Epithelial cell of prostate (primary cell): ENCODE results near the gene MYBPC2.
"Not testable (repeated sequence)": the region's sequence is repeated elsewhere in the genome, so short reads cannot be mapped to it uniquely, and the experiment has no call there.

Experiments used
- DNase-seq: peaks from one replicate; pipeline ENCODE4 v3.0.0-alpha.2; 2011; ENCODE audit warnings: low read depth, low spot score
- H3K27ac ChIP-seq: fragments of 450-650 bp; 2 replicates; pipeline ENCODE4 v1.5.1; 2017; ENCODE audit warnings: mild to moderate bottlenecking

Gene MYBPC2

DNA sequence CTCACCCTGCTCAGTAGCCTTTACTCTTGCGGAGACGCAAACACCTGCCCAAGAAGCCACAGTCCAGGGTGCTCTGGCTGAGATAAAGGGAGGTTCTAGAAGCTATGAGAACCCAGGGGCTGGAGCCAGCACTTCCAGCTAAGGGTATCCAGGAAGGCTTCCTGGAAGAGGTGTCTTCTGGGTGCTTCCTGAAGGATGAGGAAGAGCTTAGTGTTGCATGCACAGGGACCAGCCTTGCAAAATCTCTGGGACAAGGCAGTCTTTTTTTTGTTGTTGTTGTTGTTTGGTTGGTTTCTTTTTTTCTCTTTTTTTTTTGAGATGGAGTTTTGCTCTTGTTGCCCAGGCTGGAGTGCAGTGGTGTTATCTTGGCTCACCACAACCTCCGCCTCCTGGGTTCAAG lies 20.6 kb downstream of the MYBPC2 start:
- H3K27ac ChIP-seq: no peak overlapping the region
- DNase-seq: no peak

DNA sequence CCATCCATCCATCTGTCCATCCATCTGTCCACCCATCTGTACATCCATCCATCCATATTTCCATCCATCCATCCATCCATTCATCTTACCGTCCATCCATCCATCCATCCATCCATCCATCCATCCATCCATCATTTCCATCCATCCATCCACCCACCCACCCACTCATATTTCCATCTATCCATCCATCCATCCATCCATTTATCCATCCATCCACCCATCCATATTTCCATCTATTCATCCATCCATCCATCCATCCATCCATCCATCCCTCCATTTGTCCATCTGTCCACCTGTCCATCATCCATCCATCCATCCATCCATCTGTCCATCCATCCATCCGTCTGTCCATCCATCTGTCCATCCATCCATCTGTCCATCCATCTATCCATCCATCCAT lies 23.3 kb downstream of the MYBPC2 start:
- no peak for DNase-seq
- H3K27ac ChIP-seq: no peak overlapping the region

DNA sequence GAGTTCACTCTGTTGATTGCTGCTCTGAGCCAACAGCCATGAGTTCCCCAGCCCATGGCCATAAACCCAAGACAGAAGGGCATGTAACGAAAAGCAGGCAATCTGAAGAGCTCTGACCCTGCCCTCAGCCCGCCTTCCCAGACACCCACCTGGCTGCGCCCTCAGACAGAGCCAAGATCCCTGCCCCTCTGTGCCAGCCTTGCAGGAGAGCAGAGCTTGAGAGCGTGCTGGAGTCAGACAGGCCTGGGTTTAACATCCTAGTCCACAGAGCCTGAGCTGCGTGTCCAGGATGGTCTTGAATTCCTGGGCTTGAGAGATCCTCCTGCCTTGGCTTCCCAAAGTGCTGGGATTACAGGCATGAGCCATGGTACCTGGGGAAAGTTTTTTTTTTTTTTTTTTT lies 24.6 kb downstream of the MYBPC2 start:
- DNase-seq: no peak
- no peak overlapping the region for H3K27ac ChIP-seq

DNA sequence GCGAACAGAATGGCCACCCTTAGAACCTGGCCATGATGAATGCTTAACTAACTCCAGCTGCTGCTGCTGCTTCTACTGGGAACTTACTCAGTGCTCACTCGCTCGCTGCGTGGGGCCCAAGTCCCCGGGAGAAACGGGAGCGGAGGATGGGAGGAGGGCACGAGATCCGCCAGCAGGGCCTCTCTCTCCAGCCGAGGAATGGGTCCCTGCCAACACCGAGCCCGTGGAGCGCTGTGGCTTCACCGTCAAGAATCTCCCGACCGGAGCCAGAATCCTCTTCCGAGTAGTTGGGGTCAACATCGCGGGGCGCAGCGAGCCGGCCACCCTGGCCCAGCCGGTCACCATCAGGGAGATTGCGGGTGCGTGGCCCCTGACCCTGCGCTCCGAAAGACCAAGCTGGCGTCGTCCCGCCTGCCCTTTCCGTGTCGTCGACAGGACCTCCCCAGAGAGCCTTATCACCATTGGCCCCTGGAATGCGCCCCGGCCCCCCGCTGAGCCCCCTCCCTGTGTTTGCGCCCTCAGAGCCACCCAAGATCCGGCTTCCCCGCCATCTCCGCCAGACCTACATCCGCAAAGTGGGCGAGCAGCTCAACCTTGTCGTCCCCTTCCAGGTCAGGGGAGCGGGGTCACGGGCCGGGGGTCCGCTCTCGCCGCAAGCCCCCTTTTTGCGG lies 25.8 kb downstream of the MYBPC2 start:
- no peak for DNase-seq
- H3K27ac ChIP-seq: no peak overlapping the region

DNA sequence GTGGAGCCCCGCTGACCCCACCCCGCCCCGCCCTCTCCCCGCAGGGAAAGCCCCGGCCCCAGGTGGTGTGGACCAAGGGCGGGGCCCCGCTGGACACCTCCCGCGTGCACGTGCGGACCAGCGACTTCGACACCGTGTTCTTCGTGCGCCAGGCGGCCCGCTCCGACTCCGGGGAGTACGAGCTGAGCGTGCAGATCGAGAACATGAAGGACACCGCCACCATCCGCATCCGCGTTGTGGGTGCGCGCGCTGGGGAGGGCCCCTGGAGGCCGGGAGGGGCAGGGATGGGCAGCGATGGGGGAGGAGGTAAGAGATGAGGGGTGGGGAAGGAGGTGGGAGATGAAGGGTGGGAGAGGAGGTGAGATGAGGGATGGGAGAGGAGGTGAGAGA lies 26.4 kb downstream of the MYBPC2 start:
- no peak for DNase-seq
- H3K27ac ChIP-seq: no peak overlapping the region

DNA sequence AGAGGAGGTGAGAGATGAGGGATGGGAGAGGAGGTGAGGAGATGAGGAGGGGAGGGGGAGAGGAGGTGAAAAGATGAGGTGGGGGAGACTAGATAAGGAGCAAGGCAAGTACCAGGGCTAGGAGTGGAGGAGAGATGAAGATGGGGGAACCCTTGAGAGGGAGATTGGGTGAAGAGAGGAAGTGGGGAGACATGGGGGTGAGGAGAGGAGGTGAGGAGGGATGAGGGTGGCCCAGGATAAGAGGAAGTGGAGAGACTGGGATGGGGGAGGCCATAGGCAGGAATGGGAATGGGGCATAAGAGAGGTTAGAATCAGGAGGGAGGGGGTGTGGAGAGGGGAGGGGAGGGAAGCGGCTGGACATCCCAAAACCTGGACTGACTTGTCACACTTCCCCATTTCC lies 26.9 kb downstream of the MYBPC2 start:
- DNase-seq: no peak
- H3K27ac ChIP-seq: no peak overlapping the region

DNA sequence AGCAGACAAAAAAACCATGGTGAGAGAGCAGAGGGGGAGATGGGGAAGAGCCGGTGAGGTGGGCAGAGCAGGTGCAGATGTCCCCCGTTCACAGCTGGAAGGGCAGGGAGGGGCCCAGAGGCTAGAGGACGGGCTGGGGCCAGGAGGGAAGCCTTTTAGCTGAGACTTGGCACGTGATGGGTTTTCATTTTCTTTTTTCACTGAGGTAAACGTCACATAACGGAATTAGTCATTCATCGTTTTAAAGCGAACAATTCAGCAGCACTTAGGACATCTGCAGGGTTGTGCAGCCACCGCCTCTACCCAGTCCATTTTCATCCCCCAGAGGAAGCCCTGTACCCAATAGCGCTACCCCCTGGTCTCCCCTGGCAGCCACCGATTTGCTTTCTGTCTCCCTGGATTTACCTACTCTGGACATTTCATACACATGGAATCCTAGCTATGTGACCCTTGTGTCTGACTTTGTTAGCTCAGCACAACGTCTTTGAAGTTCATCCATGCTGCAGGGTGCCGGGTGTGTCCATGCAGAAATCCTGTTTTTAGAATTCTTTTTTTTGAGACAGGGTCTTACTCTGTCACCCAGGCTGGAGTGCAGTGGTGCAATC lies 27.6 kb downstream of the MYBPC2 start:
- DNase-seq: no peak
- H3K27ac ChIP-seq: no peak overlapping the region

DNA sequence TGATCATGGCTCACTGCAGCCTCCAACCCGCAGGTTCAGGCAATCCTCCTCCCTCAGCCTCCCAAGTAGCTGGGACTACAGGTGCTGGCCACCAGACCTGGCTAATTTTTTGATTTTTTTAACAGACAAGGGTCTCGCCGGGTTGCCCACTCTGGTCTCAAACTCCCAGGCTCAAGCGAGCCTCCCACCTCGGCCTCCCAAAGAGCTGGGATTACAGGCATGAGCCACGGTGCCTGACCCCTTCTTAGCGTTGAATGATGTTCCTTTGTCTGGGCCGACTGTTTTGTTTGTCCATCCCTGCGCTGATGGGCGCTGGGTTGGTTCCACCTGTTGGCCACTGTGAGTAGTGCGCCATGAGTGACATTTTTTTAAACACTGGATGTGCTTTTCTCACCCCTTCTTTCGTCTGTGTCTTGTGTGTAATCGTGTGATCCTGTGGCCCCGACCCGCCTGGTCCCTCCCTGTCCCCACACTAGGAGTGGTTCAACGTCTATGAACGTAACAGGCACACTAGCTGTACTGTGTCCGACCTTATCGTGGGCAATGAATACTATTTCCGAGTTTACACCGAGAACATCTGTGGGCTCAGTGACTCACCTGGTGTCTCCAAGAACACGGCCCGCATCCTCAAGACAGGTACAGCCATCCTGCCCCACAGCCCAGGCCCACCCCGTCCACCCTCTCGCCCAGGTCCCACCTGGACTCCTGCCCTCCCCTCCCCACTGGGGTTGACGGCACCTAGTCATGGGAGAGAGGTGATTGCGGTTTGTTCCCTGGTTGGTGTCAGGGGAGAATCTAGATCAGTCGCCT lies 28.6 kb downstream of the MYBPC2 start:
- DNase-seq: no peak
- H3K27ac ChIP-seq: no peak overlapping the region

DNA sequence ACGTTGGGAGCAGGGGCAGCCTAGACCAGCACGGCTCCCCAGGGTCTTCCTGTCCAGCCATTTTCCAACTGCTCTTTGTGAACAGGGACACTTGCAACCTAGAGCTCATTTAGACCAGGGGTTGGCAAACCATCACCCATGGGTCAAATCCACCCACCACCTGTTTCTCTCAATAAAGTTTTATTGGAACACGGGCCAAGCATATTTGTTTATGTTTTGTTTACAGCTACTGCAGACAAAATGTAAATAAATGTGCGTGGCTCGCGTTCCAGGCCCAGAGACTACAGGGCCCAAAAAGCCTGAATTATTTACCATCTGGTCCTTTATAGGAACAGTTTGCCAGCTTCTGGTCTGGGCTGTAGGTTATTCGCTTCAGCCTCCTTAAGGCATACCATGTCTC lies 30.3 kb downstream of the MYBPC2 start:
- DNase-seq: no peak

DNA sequence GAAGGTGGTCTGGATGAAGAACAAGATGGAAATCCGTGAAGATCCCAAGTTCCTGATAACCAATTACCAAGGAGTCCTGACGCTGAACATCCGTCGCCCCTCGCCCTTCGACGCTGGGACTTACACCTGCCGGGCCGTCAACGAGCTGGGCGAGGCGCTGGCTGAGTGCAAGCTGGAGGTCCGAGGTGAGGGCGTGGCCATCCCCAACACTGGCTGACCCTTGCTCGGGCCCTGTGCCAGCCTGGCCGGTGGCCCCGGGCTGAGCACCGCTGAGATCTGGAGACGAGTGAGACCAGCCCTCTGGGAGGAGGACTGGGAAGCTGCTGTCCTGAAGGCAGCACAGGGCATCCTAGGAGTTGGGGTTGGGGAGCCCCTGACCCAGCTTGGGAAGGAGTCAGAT lies 31.7 kb downstream of the MYBPC2 start:
- DNase-seq: no peak
- no peak overlapping the region for H3K27ac ChIP-seq

More for the DNA sequence above, 30.3 kb downstream of the MYBPC2 start:
- H3K27ac ChIP-seq: no peak overlapping the region

DNA sequence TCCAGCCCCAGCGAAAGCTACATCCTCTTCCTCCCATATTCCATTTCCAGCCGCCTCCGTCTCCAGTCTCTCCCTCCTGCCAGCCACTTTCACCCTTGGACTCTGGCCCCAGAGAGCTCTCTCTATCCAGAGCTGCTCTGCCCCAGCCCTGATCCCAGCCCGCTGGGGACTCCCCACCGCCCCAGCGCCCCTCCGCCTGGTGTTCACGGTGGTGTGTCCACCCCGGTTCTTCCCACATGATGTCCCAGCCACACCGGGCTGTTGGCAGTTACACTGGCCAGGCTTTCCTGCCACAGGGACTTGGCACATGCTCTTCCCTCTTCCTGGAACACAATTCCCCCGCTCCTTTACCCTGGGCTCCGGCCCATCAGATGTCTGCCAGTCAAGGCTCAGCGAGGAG lies 32.3 kb downstream of the MYBPC2 start:
- DNase-seq: no peak
- no peak overlapping the region for H3K27ac ChIP-seq

DNA sequence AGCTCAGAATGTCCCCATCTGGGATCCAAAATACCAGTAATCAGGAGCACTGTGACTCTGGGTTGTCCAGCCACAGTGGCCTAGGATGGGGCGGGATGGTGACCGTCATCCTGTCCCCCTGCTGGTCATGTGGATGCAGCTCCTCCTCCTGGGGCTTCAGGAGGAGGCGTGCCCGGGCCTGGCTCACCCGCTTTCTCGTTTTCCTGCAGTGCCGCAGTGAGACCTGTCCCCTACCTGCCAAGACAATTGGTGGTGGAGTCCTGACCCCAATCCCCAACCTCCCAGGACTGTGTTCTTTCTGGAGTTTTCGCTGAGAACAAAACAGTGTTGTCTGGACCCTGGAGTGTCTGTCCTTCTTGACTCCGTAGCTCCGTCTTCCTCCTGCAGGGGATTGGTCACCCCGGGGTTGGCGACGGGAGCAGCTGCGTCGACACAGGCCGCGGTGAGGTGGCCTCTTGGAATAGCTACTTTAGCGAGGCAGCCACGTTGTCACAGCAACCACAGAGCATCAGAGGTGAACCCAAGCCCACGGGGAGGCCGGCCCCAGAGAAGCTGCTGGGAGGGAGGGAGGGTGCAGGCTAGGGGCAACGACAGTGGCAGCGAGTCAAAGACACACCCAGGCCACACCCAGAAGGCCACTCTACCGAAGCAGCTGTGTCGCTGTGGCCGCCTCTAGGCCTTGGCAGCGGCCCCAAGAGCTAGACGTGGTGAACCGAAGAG lies 33.5 kb downstream of the MYBPC2 start:
- no peak for DNase-seq
- H3K27ac ChIP-seq: no peak overlapping the region

DNA sequence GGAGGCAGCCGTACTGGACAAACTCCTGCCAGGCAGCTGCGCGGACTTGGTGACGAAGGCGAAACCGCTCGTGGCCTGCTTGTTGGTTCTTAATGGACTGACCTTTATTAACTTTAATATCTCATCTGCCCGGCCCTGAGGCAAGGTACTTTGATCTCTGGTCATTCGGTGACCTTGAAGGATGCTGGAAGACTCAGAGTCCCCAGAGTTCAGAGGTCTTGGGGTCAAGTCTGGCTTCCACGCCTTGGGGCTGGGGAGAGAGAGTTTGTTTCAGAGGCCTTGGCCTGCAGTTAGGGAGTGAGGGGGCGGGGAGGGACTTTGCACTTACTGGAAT lies 34.0 kb downstream of the MYBPC2 start:
- H3K27ac ChIP-seq: no peak overlapping the region
- DNase-seq: no peak

DNA sequence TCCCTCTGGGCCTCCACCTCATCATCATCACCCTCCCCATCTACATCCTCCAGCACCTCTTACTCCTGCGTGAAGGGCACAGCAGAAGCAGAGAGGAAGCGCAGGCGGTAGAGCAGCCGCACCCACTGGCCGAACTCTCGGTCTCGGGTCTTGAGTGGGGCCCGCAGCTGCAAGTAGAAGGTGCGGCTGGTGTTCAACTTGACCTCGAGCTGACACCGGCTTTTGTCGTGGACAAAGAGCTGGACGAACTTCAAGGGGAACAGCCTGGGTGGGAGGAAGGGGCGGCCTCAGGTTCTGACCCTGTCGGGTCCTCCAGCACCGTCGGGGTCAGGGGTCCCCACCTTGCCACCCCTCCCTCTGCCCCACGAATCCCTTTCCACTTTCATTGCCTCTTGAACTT lies 34.9 kb downstream of the MYBPC2 start:
- DNase-seq: no peak
- no peak overlapping the region for H3K27ac ChIP-seq

DNA sequence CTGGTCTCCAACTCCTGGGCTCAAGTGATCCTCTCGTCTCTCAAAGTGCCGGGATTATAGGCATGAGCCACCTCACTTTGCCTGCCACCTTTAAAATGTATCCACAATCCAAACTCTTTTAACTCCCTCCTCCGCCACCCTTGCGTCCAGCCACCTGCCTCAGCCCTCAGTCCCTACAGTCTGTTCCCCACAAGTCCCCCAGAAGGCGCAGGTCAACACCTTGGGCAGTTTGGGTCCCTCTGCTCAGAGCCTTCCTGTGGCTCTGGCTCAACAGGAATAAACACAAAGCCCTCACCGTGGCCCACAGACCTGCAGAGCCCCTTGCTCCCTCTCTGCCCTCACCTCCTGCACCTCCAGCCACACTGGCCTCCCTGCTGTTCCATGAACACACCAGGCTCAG lies 36.1 kb downstream of the MYBPC2 start:
- H3K27ac ChIP-seq: no peak overlapping the region
- no peak for DNase-seq

DNA sequence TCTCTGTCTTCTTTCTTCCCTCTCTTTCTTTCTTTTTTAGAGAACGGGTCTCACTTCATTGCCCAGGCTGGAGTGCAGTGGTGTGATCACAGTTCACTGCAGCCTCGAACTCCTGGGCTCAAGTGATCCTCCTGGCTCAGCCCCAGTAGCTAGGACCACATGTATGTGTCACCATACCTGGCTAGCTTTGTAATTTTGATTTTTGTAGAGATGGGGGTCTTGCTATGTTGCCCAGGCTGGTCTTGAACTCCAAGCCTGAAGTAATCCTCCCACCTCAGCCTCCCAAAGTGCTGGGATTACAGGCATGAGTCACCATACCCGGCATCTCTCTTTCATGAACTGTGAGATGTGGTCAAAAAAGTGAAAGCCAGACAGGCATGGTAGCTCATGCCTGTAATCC lies 40.6 kb downstream of the MYBPC2 start:
- DNase-seq, H3K27ac ChIP-seq: not testable (repeated sequence)

DNA sequence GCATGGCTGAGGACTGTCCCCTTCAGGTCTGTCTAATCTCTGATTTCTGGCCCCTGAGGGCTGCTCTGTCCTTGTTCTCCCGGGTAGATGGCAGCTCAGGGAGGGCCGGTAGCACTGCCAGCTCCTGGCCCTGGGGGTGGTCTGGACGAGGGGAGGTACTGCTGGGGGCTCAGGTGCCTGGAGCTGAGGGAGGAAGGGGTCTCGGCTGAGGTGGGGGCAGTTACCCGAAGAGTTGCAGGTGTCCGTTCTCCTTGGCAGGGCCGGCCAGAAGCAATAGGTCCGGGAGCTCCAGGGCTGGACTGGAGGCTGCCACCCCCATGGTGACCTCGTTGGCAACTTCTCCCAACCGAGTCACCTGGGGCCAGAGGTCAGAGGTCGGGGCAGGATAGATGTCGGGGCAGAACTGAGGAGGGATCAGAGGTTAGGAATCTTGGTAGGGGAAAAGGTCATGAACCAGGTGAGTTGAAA lies 42.4 kb downstream of the MYBPC2 start:
- no peak overlapping the region for H3K27ac ChIP-seq
- no peak for DNase-seq

DNA sequence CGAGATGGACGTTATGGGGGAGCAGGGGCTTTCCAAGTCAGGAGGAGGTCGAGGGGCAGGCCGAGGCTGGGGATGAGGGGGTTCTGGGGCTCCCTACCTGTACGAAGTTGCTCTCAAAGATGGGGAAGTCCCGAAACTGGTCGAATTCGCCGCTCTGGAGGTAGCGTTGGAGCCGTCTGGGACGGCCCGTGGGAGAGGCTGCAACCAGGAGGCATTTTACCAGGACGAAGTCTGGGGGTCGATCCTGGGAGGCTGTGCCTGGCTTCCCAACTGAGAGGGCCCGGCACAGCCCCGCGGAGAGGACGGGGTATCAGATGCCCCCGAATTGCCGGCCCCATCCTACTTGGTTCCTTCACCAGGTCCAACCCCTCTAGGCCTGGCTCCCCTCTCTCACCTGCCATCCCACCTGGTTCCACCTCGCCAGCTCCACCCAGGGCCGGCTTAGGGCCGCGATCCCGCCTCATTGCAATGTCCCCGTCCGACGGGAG lies 43.1 kb downstream of the MYBPC2 start:
- DNase-seq: no peak
- no peak overlapping the region for H3K27ac ChIP-seq

DNA sequence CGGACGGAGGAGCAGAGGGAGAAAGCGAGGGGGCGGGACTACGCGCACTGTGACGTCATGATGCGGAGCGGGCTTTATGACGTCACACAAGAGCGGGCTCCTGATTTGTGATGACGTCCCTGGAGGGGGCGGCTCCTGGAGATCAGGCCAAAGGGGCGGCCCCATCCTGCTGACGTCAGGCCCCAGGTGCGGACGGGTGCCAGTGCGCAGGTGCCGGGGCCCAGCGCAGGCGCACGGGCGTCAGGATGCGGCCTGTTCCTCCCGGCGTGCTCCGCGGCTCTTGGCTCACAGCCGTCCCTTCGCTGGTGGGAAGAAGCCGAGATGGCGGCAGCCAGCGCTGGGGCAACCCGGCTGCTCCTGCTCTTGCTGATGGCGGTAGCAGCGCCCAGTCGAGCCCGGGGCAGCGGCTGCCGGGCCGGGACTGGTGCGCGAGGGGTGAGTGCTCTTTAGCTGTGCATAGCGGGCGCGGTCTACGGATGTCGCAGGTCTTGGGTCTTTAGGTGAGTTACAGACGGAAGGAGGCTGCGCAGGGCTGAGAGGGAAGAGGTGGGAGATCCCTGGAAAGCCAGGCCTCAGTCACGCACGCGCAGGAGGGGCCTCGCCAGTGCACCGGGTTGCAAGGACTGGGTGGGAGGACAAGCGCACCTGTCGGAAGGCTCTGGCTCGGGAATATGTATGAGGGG lies 43.7 kb downstream of the MYBPC2 start, which contains the start of the genes EMC10 and GARIN5A:
Gene EMC10 (plus strand): TSS at position 284 of the 683 bp plus-strand sequence. CDS start 38 bp downstream, at position 322.
Gene GARIN5A (minus strand): TSS at position 625 of the 683 bp plus-strand sequence. CDS start 460 bp downstream, at position 165.
- peak; percentile 85 for DNase-seq
- H3K27ac ChIP-seq: peak within 1 kb of the TSS; percentile 66

DNA sequence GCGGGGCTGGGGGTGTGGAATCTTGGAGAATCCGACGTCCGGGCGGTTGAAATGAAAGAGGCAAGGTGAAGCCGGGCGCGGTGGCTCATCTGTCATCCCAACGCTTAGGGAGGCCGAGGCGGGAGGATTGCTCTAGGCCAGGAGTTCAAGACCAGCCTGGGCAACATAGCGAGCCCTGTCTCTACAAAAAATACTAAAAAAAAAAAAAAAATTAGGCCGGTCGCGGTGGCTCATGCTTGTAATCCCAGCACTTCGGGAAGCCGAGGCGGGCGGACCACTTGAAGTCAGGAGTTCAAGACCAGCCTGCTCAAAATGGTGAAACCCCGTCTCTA lies 44.2 kb downstream of the MYBPC2 start:
- DNase-seq: no peak
- peak overlapping the region; percentile 66 for H3K27ac ChIP-seq
